GM12892 (cell line): ENCODE data around the gene ACTR3.

Source experiments
- POLR2A ChIP-seq: IDR thresholded peaks from 2 replicates; pipeline ENCODE4 v1.6.1; 2011; ENCODE audit warnings: low read depth, low read length, control low read depth
- POLR2AphosphoS5 ChIP-seq: IDR thresholded peaks from 2 replicates; pipeline ENCODE4 v1.6.1; 2011; ENCODE audit warnings: low read depth, low read length, control low read depth

GRCh38 chr2:113961000-113961399 lies 71.1 kb downstream of the ACTR3 start:
- no peak for TF ChIP-seq POLR2A
- no peak for TF ChIP-seq POLR2AphosphoS5
